Measurements from ENCODE around the gene OR2L8.
"Not testable (repeated sequence)": the region's sequence is repeated elsewhere in the genome, so short reads cannot be mapped to it uniquely, and the experiment has no call there.

OR2L8 gene

GRCh38 chr1:247948558-247948957 lies at the start of gene OR2L8:
Gene OR2L8 (plus strand): TSS chr1:247948858. CDS start chr1:247948858, 0 bp downstream.
- no peak for DNase-seq

GRCh38 chr1:247904122-247904521 lies 44.5 kb upstream of the OR2L8 start:
- DNase-seq, result no peak

- DNase-seq, result no peak
These were observed 43.5 kb upstream of the OR2L8 start for GRCh38 chr1:247905181-247905580.

GRCh38 chr1:247905910-247906503 lies 42.7 kb upstream of the OR2L8 start:
- DNase-seq, result no peak

GRCh38 chr1:247906504-247907047 lies 42.1 kb upstream of the OR2L8 start:
- no peak for DNase-seq

- no peak for DNase-seq
These were observed 39.9 kb upstream of the OR2L8 start for GRCh38 chr1:247908766-247909165.

GRCh38 chr1:247913786-247914185 lies 34.9 kb upstream of the OR2L8 start:
- no peak for DNase-seq

- no peak for DNase-seq
These were observed 33.6 kb upstream of the OR2L8 start for GRCh38 chr1:247914941-247915662.

- no peak for DNase-seq
These were observed 28.7 kb upstream of the OR2L8 start, which contains the start of gene OR2T8 for GRCh38 chr1:247919952-247920351. Gene OR2T8 (plus strand): TSS chr1:247920252. CDS start chr1:247921018, 766 bp downstream.

GRCh38 chr1:247923941-247924340 lies 24.7 kb upstream of the OR2L8 start:
- DNase-seq, result no peak

- DNase-seq, result no peak
These were observed 23.8 kb upstream of the OR2L8 start, which contains the start of gene OR2AJ1 for GRCh38 chr1:247924868-247925267. Gene OR2AJ1 (plus strand): TSS chr1:247924889. CDS start chr1:247933769, 8,880 bp downstream.

GRCh38 chr1:247933989-247934388 lies 14.7 kb upstream of the OR2L8 start:
- no peak for DNase-seq

- DNase-seq, result no peak
These were observed 12.9 kb upstream of the OR2L8 start for GRCh38 chr1:247935781-247936180.

GRCh38 chr1:247936415-247936814 lies 12.2 kb upstream of the OR2L8 start:
- DNase-seq, result no peak

GRCh38 chr1:247936965-247937734 lies 11.5 kb upstream of the OR2L8 start:
- DNase-seq, result not testable (repeated sequence)

- DNase-seq, result no peak
These were observed 6.0 kb upstream of the OR2L8 start for GRCh38 chr1:247942624-247943023.

GRCh38 chr1:247953408-247953807 lies 4.8 kb downstream of the OR2L8 start:
- DNase-seq, result no peak

GRCh38 chr1:247961791-247962190 lies 13.1 kb downstream of the OR2L8 start:
- DNase-seq, result no peak

- no peak for DNase-seq
These were observed 14.4 kb downstream of the OR2L8 start for GRCh38 chr1:247962911-247963588.

- DNase-seq, result no peak
These were observed 16.3 kb downstream of the OR2L8 start, which contains the start of gene OR2AK2 for GRCh38 chr1:247964933-247965332. Gene OR2AK2 (plus strand): TSS chr1:247965233. CDS start chr1:247965377, 144 bp downstream.

GRCh38 chr1:247966532-247967204 lies 18.0 kb downstream of the OR2L8 start:
- no peak for DNase-seq

- DNase-seq, result no peak
These were observed 44.3 kb downstream of the OR2L8 start for GRCh38 chr1:247992986-247993385.
